ENCODE data around the gene ERC2.

ERC2 gene

GRCh38 chr3:55537129-55537528 is 931.1 kb downstream of the ERC2 start:
- no peak for ATAC-seq

- no peak for ATAC-seq
These were observed 933.4 kb downstream of the ERC2 start for GRCh38 chr3:55534876-55535275.

- no peak for ATAC-seq
These were observed 935.5 kb downstream of the ERC2 start for GRCh38 chr3:55532806-55533205.

GRCh38 chr3:55531321-55531720 is 936.9 kb downstream of the ERC2 start:
- no peak for ATAC-seq

- ATAC-seq, result no peak
These were observed 940.9 kb downstream of the ERC2 start for GRCh38 chr3:55527361-55527760.

- ATAC-seq, result no peak
These were observed 941.8 kb downstream of the ERC2 start for GRCh38 chr3:55526332-55527030.

- ATAC-seq, result no peak
These were observed 942.8 kb downstream of the ERC2 start for GRCh38 chr3:55525436-55525835.

GRCh38 chr3:55524565-55525244 is 943.6 kb downstream of the ERC2 start:
- ATAC-seq, result no peak

GRCh38 chr3:55523471-55523870 is 944.8 kb downstream of the ERC2 start:
- ATAC-seq, result no peak

- no peak for ATAC-seq
These were observed 946.4 kb downstream of the ERC2 start for GRCh38 chr3:55521738-55522421.

GRCh38 chr3:55521064-55521737 is 947.1 kb downstream of the ERC2 start:
- no peak for ATAC-seq

- ATAC-seq, result no peak
These were observed 949.2 kb downstream of the ERC2 start for GRCh38 chr3:55519019-55519418.

GRCh38 chr3:55518451-55518850 is 949.8 kb downstream of the ERC2 start:
- ATAC-seq, result no peak

- no peak for ATAC-seq
These were observed 951.8 kb downstream of the ERC2 start for GRCh38 chr3:55516392-55517030.

- no peak for ATAC-seq
These were observed 952.6 kb downstream of the ERC2 start for GRCh38 chr3:55515550-55516246.

- ATAC-seq, result no peak
These were observed 953.3 kb downstream of the ERC2 start for GRCh38 chr3:55514962-55515361.

GRCh38 chr3:55512571-55513343 is 955.5 kb downstream of the ERC2 start:
- ATAC-seq, result no peak

- no peak for ATAC-seq
These were observed 956.2 kb downstream of the ERC2 start for GRCh38 chr3:55511895-55512570.

GRCh38 chr3:55508335-55508734 is 959.9 kb downstream of the ERC2 start:
- no peak for ATAC-seq

- ATAC-seq, result no peak
These were observed 960.5 kb downstream of the ERC2 start for GRCh38 chr3:55507808-55508207.

GRCh38 chr3:55505776-55506175 is 962.5 kb downstream of the ERC2 start:
- ATAC-seq, result no peak
